GM18526 (cell line): Measurements from ENCODE around the gene RBKS.

Experiments used
- POLR2A ChIP-seq: IDR thresholded peaks from 3 replicates; pipeline ENCODE4 v1.6.1; 2011; ENCODE audit not compliant: insufficient read length; ENCODE audit errors: extremely low read depth

The RBKS gene

GRCh38 chr2:27803046-27803445 lies 87.1 kb downstream of the RBKS start:
- TF ChIP-seq POLR2A, result no peak

- no peak for TF ChIP-seq POLR2A
Measured at GRCh38 chr2:27802547-27802946, 87.6 kb downstream of the RBKS start.

GRCh38 chr2:27800856-27801255 lies 89.3 kb downstream of the RBKS start:
- no peak for TF ChIP-seq POLR2A

- no peak for TF ChIP-seq POLR2A
Measured at GRCh38 chr2:27799646-27800010, 90.6 kb downstream of the RBKS start.

GRCh38 chr2:27798948-27799645 lies 91.1 kb downstream of the RBKS start:
- no peak for TF ChIP-seq POLR2A

GRCh38 chr2:27798486-27798885 lies 91.7 kb downstream of the RBKS start:
- TF ChIP-seq POLR2A, result no peak

- no peak for TF ChIP-seq POLR2A
Measured at GRCh38 chr2:27797841-27798240, 92.3 kb downstream of the RBKS start.

- no peak for TF ChIP-seq POLR2A
Measured at GRCh38 chr2:27796791-27797765, 93.1 kb downstream of the RBKS start.

GRCh38 chr2:27795868-27796277 lies 94.3 kb downstream of the RBKS start:
- no peak for TF ChIP-seq POLR2A

- no peak for TF ChIP-seq POLR2A
Measured at GRCh38 chr2:27795093-27795834, 94.9 kb downstream of the RBKS start.

- TF ChIP-seq POLR2A, result no peak
Measured at GRCh38 chr2:27792759-27793158, 97.4 kb downstream of the RBKS start.

- no peak for TF ChIP-seq POLR2A
Measured at GRCh38 chr2:27790796-27791195, 99.4 kb downstream of the RBKS start.

- no peak for TF ChIP-seq POLR2A
Measured at GRCh38 chr2:27782701-27783100, 107.5 kb downstream of the RBKS start.

GRCh38 chr2:27781496-27781895 lies 108.7 kb downstream of the RBKS start:
- TF ChIP-seq POLR2A, result no peak

- no peak for TF ChIP-seq POLR2A
Measured at GRCh38 chr2:27779417-27780055, 110.7 kb downstream of the RBKS start.
